ENCODE data around the gene OR10AD1.
"Not testable (repeated sequence)": the region's sequence is repeated elsewhere in the genome, so short reads cannot be mapped to it uniquely, and the experiment has no call there.

Gene OR10AD1

DNA sequence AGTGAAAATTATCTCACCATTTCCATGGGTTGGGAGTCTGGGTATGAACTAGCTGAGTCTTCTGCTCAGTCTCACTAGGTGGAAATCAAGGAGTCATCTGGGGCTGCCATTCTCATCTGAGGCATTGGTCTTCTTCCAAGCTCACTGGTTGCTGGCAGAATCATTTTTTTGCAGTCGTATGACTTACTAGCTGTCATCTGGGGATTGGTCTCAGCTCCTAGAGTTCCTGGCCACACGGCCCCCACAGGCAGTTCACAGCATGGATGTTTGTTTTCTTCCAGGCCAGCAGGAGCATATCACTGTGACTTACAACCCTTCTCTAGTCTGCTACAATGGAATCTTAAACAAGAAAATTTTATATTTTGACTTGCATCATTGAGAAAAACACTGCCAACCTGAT, 18.6 kb upstream of the OR10AD1 start:
- Histone ChIP-seq H3K4me2 (no peak overlapping the region), H4K20me1 (ENCODE audit: insufficient read depth) (no peaks in the 10 kb centered on the region), H3K4me3 (IDR thresholded peaks at IDR 0.05; ENCODE audit: insufficient read depth, low read depth, low read length) (no peak overlapping the region), H3K9ac (no peak overlapping the region), H2AFZ (ENCODE audit: low read depth) (no peak overlapping the region), H3K4me1 (ENCODE audit: low read depth, poor library complexity, severe bottlenecking) (no peaks in the 10 kb centered on the region), H3K27ac (no peak overlapping the region), H3K27me3 (ENCODE audit: insufficient read depth, low read depth) (no peaks in the 10 kb centered on the region), H3K79me2 (ENCODE audit: insufficient read depth, low read depth) (no peaks in the 10 kb centered on the region), H3K36me3 (ENCODE audit: insufficient read depth) (no peaks in the 10 kb centered on the region)
- TF ChIP-seq, protein P1, sequence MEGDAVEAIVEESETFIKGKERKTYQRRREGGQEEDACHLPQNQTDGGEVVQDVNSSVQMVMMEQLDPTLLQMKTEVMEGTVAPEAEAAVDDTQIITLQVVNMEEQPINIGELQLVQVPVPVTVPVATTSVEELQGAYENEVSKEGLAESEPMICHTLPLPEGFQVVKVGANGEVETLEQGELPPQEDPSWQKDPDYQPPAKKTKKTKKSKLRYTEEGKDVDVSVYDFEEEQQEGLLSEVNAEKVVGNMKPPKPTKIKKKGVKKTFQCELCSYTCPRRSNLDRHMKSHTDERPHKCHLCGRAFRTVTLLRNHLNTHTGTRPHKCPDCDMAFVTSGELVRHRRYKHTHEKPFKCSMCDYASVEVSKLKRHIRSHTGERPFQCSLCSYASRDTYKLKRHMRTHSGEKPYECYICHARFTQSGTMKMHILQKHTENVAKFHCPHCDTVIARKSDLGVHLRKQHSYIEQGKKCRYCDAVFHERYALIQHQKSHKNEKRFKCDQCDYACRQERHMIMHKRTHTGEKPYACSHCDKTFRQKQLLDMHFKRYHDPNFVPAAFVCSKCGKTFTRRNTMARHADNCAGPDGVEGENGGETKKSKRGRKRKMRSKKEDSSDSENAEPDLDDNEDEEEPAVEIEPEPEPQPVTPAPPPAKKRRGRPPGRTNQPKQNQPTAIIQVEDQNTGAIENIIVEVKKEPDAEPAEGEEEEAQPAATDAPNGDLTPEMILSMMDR (conservative IDR thresholded peaks at IDR 0.05; ENCODE audit: low read depth, low read length): no peak

DNA sequence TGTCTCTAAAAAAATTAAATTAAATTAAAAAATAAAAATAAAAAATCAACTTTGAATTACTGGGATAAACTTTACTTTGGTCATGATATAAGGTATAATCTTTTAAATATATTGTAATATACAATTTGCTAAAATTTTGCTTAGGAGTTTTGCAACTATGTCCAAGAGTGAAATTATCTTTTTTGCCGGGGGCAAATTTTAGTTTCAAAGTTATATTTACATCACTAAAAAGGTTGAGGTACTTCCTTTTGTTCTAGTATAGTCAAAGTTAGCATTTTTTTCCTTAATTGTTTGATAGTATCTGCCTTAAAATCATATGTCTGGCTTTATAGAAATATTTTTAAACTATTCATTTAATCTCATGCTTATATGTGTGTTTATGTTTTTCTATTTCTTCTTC, 17.6 kb upstream of the OR10AD1 start:
- H3K27me3 ChIP-seq (ENCODE audit: insufficient read depth, low read depth): no peaks in the 10 kb centered on the region
- H3K36me3 ChIP-seq (ENCODE audit: insufficient read depth): no peaks in the 10 kb centered on the region
- H2AFZ ChIP-seq (ENCODE audit: low read depth): no peak overlapping the region
- TF ChIP-seq, protein P1 (conservative IDR thresholded peaks at IDR 0.05; ENCODE audit: low read depth, low read length): no peak
- H3K4me1 ChIP-seq (ENCODE audit: low read depth, poor library complexity, severe bottlenecking): no peaks in the 10 kb centered on the region
- no peaks in the 10 kb centered on the region for H4K20me1 ChIP-seq (ENCODE audit: insufficient read depth)
- no peak overlapping the region for H3K27ac ChIP-seq
- no peaks in the 10 kb centered on the region for H3K79me2 ChIP-seq (ENCODE audit: insufficient read depth, low read depth)
- no peak overlapping the region for H3K4me3 ChIP-seq (IDR thresholded peaks at IDR 0.05; ENCODE audit: insufficient read depth, low read depth, low read length)
- H3K9ac ChIP-seq: no peak overlapping the region
- H3K4me2 ChIP-seq: no peak overlapping the region

DNA sequence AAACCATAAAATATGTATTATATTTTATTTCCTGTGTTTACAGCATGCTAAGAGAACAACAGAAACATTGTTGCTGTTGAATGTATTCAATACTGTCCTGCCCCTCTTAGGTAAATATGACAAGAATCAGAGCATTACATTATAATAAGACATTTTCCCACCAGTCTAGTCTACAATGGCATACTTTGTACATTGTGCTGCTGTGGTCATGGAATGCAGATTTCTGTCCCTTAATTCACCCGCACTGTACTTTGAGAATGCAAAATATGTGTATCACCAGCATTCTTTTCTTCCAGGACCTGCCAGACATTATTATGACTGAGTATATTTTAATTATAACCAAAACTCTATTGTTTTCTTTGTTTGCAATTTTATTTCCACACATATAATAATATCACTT, 16.5 kb upstream of the OR10AD1 start:
- Histone ChIP-seq H3K4me2 (no peak overlapping the region), H3K79me2 (ENCODE audit: insufficient read depth, low read depth) (no peaks in the 10 kb centered on the region), H4K20me1 (ENCODE audit: insufficient read depth) (no peaks in the 10 kb centered on the region), H3K4me1 (ENCODE audit: low read depth, poor library complexity, severe bottlenecking) (no peaks in the 10 kb centered on the region), H3K4me3 (IDR thresholded peaks at IDR 0.05; ENCODE audit: insufficient read depth, low read depth, low read length) (no peak overlapping the region), H3K36me3 (ENCODE audit: insufficient read depth) (no peaks in the 10 kb centered on the region), H3K27me3 (ENCODE audit: insufficient read depth, low read depth) (no peaks in the 10 kb centered on the region), H3K9ac (no peak overlapping the region), H3K27ac (no peak overlapping the region), H2AFZ (ENCODE audit: low read depth) (no peak overlapping the region)
- TF ChIP-seq, protein P1 (conservative IDR thresholded peaks at IDR 0.05; ENCODE audit: low read depth, low read length): no peak

DNA sequence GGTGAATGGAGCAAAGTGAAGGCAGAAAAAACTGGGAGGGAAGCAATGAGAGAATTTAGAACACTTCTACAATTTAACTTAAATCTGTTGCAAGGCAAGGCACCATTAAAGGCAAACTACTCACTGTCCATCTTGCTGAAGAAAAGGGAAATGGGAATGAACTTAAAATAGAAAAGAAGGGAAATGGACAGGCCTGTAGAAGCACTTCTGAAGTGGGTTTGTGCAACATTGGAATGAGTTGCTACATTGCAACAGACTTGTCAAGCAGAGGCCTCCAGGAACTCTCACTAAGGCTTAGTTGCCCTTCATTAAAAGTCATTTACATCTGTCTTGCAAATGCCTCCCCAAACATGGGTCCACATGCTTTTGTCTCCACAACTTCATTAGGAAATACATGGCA, 13.7 kb upstream of the OR10AD1 start:
- H4K20me1 ChIP-seq (ENCODE audit: insufficient read depth): no peaks in the 10 kb centered on the region
- H3K79me2 ChIP-seq (ENCODE audit: insufficient read depth, low read depth): no peaks in the 10 kb centered on the region
- H3K4me3 ChIP-seq (IDR thresholded peaks at IDR 0.05; ENCODE audit: insufficient read depth, low read depth, low read length): no peak overlapping the region
- TF ChIP-seq, protein P1 (conservative IDR thresholded peaks at IDR 0.05; ENCODE audit: low read depth, low read length): no peak
- H3K27me3 ChIP-seq (ENCODE audit: insufficient read depth, low read depth): no peaks in the 10 kb centered on the region
- no peak overlapping the region for H3K27ac ChIP-seq
- H2AFZ ChIP-seq (ENCODE audit: low read depth): no peak overlapping the region
- no peaks in the 10 kb centered on the region for H3K36me3 ChIP-seq (ENCODE audit: insufficient read depth)
- no peak overlapping the region for H3K9ac ChIP-seq
- no peaks in the 10 kb centered on the region for H3K4me1 ChIP-seq (ENCODE audit: low read depth, poor library complexity, severe bottlenecking)
- H3K4me2 ChIP-seq: no peak overlapping the region

DNA sequence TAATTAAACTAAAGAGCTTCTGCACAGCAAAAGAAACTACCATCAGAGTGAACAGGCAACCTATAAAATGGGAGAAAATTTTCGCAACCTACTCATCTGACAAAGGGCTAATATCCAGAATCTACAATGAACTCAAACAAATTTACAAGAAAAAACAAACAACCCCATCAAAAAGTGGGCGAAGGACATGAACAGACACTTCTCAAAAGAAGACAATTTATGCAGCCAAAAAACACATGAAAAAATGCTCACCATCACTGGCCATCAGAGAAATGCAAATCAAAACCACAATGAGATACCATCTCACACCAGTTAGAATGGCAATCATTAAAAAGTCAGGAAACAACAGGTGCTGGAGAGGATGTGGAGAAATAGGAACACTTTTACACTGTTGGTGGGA, 6.4 kb upstream of the OR10AD1 start:
- H3K27me3 ChIP-seq (ENCODE audit: insufficient read depth, low read depth); H3K27ac ChIP-seq; H3K36me3 ChIP-seq (ENCODE audit: insufficient read depth); H3K4me3 ChIP-seq (IDR thresholded peaks at IDR 0.05; ENCODE audit: insufficient read depth, low read depth, low read length); H2AFZ ChIP-seq (ENCODE audit: low read depth); H3K9ac ChIP-seq; H4K20me1 ChIP-seq (ENCODE audit: insufficient read depth); H3K79me2 ChIP-seq (ENCODE audit: insufficient read depth, low read depth); H3K4me1 ChIP-seq (ENCODE audit: low read depth, poor library complexity, severe bottlenecking); H3K4me2 ChIP-seq: not testable (repeated sequence)

Data from KMS-11 (cell line).